KMS-11 (cell line): ENCODE results near the gene TRMT61A.

Experiments used
- H2AFZ ChIP-seq: fragments of 200-600 bp; sonication (generic); 2 replicates; pipeline ENCODE4 v1.6.1; 2016; ENCODE audit warnings: antibody characterized with exemption, mixed run types, low read depth
- H3K27ac ChIP-seq: fragments of 200-600 bp; sonication (generic); 2 replicates; pipeline ENCODE4 v1.6.1; 2016; ENCODE audit warnings: mild to moderate bottlenecking, mixed run types
- H3K27me3 ChIP-seq: fragments of 200-600 bp; sonication (generic); 2 replicates; pipeline ENCODE4 v1.6.1; 2017; ENCODE audit warnings: mild to moderate bottlenecking, low read depth, mixed run types, moderate library complexity; ENCODE audit not compliant: insufficient read depth
- H3K36me3 ChIP-seq: fragments of 200-600 bp; sonication (generic); 2 replicates; pipeline ENCODE4 v1.6.1; 2017; ENCODE audit warnings: mild to moderate bottlenecking, mixed run types; ENCODE audit not compliant: insufficient read depth
- H3K4me1 ChIP-seq: fragments of 200-600 bp; sonication (generic); 2 replicates; pipeline ENCODE4 v1.6.1; 2016; ENCODE audit warnings: mild to moderate bottlenecking, low read depth, mixed run types; ENCODE audit not compliant: poor library complexity, severe bottlenecking
- H3K4me2 ChIP-seq: fragments of 200-600 bp; sonication (generic); 2 replicates; pipeline ENCODE4 v1.7.0; 2016; ENCODE audit warnings: mild to moderate bottlenecking, mixed run types
- H3K4me3 ChIP-seq: fragments of 200-600 bp; sonication (generic); IDR thresholded peaks from 2 replicates; pipeline ENCODE4 v1.6.1; 2017; ENCODE audit warnings: low read depth, low read length, mixed read lengths; ENCODE audit not compliant: insufficient read depth
- H3K79me2 ChIP-seq: fragments of 200-600 bp; sonication (generic); 2 replicates; pipeline ENCODE4 v1.6.1; 2016; ENCODE audit warnings: low read depth, mixed run types; ENCODE audit not compliant: insufficient read depth
- H3K9ac ChIP-seq: fragments of 200-600 bp; sonication (generic); 2 replicates; pipeline ENCODE4 v1.6.1; 2016; ENCODE audit warnings: mild to moderate bottlenecking, mixed run types
- H4K20me1 ChIP-seq: fragments of 200-600 bp; sonication (generic); 2 replicates; pipeline ENCODE4 v1.6.1; 2016; ENCODE audit warnings: mild to moderate bottlenecking, mixed run types; ENCODE audit not compliant: insufficient read depth
- CTCF ChIP-seq: fragments of 200-600 bp; sonication (generic); conservative IDR thresholded peaks from 2 replicates; pipeline ENCODE4 v1.6.1; 2017; ENCODE audit warnings: low read depth, mild to moderate bottlenecking, antibody characterized with exemption, low read length, moderate library complexity, mixed read lengths

The TRMT61A gene

DNA sequence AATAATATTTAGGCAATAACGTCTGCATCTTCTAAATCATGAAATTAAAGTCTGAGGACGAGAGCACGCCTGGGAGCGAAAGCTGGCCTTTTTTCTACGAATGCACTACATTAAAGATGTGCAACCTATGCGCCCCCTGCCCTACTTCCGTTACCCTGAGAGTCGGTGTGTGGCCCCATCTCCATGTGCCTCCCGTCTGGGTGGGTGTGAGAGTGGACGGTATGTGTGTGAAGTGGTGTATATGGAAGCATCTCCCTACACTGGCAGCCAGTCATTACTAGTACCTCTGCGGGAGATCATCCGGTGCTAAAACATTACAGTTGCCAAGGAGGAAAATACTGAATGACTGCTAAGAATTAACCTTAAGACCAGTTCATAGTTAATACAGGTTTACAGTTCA, 25.7 kb upstream of the TRMT61A start:
- Histone ChIP-seq H3K27ac (no peak overlapping the region), H2AFZ (no peak overlapping the region), H3K4me1 (no peaks in the 10 kb centered on the region), H4K20me1 (no peaks in the 10 kb centered on the region), H3K27me3 (no peaks in the 10 kb centered on the region), H3K4me3 (no peak overlapping the region), H3K9ac (no peak overlapping the region), H3K79me2 (no peaks in the 10 kb centered on the region), H3K4me2 (no peak overlapping the region), H3K36me3 (no peaks in the 10 kb centered on the region)
- TF ChIP-seq CTCF = no peak

DNA sequence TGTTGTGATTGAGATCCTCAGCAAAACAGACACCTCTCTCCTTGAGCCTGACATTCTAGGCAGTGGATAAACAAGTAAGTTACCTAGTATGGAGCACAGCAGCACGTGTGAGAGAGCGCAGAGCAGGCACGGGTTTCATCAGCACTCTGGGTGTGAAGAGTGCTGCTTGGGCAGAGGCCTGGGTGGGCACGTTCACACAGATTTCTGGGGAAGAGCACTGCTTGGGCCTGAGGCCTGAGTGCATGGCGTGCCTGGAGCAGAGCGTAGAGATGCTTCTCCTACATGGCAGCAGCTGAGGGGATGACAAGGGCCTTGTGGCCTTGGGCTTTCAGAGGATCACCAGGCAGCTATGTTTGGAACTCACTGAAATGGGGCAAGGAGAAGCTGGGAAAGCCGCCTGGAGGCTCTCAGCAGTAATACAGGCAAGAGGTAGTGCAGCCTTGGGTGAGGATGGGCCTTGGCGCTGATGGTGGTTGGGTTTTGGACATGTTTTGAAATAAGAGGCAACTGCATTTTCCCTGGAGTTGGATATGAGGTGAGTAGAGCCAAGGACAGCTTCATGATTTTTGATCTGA, 23.9 kb upstream of the TRMT61A start:
- H3K9ac ChIP-seq = no peak overlapping the region
- no peak for TF ChIP-seq CTCF
- no peaks in the 10 kb centered on the region for H4K20me1 ChIP-seq
- no peaks in the 10 kb centered on the region for H3K36me3 ChIP-seq
- no peaks in the 10 kb centered on the region for H3K27me3 ChIP-seq
- no peak overlapping the region for H3K27ac ChIP-seq
- H3K4me3 ChIP-seq = no peak overlapping the region
- H3K4me2 ChIP-seq = no peak overlapping the region
- H3K4me1 ChIP-seq = no peaks in the 10 kb centered on the region
- H3K79me2 ChIP-seq = no peaks in the 10 kb centered on the region
- H2AFZ ChIP-seq = no peak overlapping the region

- H4K20me1 ChIP-seq = no peaks in the 10 kb centered on the region
- H2AFZ ChIP-seq = no peak overlapping the region
- no peaks in the 10 kb centered on the region for H3K79me2 ChIP-seq
- no peak overlapping the region for H3K9ac ChIP-seq
- H3K4me3 ChIP-seq = no peak overlapping the region
- no peaks in the 10 kb centered on the region for H3K36me3 ChIP-seq
- TF ChIP-seq CTCF = no peak
- H3K27ac ChIP-seq = no peak overlapping the region
- H3K27me3 ChIP-seq = no peaks in the 10 kb centered on the region
- H3K4me1 ChIP-seq = no peaks in the 10 kb centered on the region
- no peak overlapping the region for H3K4me2 ChIP-seq
These were observed 21.2 kb upstream of the TRMT61A start for GRCh38 chr14:103507751-103508150.

GRCh38 chr14:103508521-103509329, 20.3 kb upstream of the TRMT61A start:
- TF ChIP-seq CTCF = no peak
- Histone ChIP-seq H3K4me1 (no peaks in the 10 kb centered on the region), H3K27me3 (no peaks in the 10 kb centered on the region), H4K20me1 (no peaks in the 10 kb centered on the region), H3K27ac (no peak overlapping the region), H3K4me2 (no peak overlapping the region), H3K9ac (no peak overlapping the region), H3K79me2 (no peaks in the 10 kb centered on the region), H3K4me3 (no peak overlapping the region), H2AFZ (no peak overlapping the region), H3K36me3 (no peaks in the 10 kb centered on the region)
